Forelimb muscle (tissue), 1 donor: Measurements from ENCODE around the gene PTGFR. TPM values are rescaled to one million over a fixed set of nuclear protein-coding genes. Genes with fewer than 3 reads are reported as not detected.

Experiments
- DNase-seq: peaks from one replicate; pipeline ENCODE4 v3.0.0-alpha.2; 2013; ENCODE audit warnings: low read depth
- polyA plus RNA-seq: library from polyadenylated mRNA; unstranded; fragments of 120-200 nt; gene quantifications from one replicate; pipeline ENCODE4 v1.2.1, GENCODE V29; 2013; ENCODE audit not compliant: insufficient read length

Gene PTGFR
- polyA plus RNA-seq, 1 donor: 27.1 TPM

- DNase-seq: no peak
These were observed 96.4 kb downstream of the PTGFR start for GRCh38 chr1:78587211-78587610.

Other genes starting within 250 kb of the PTGFR start
- 1.0 TPM for gene IFI44L, start 129.5 kb downstream of the PTGFR start, polyA plus RNA-seq
- gene IFI44, start 158.9 kb downstream of the PTGFR start, polyA plus RNA-seq: 6.5 TPM